SK-N-SH treated with all-trans-retinoic acid at 6 μM for 48 hours (cell line): Measurements from ENCODE around the gene LPIN1.

Experiments
- ATAC-seq: fragments of 200-7000 bp; cut with Tn5 transposase; 3 replicates; pipeline ENCODE4 v1.9.1; 2020; ENCODE audit warnings: mild to moderate bottlenecking, moderate library complexity
- ARNTL ChIP-seq: fragments of 450-650 bp; formaldehyde crosslinking; IDR thresholded peaks from 2 replicates; pipeline ENCODE4 v1.5.0; 2020; ENCODE audit warnings: low read depth, mild to moderate bottlenecking, moderate library complexity, borderline replicate concordance
- BACH2 ChIP-seq: fragments of 250-450 bp; sonication (Bioruptor Pico); IDR thresholded peaks from 2 replicates; pipeline ENCODE4 v1.9.0; 2021; ENCODE audit warnings: mild to moderate bottlenecking, borderline replicate concordance
- CREB5 ChIP-seq: fragments of 250-450 bp; sonication (Bioruptor Pico); IDR thresholded peaks from 2 replicates; pipeline ENCODE4 v1.5.1; 2020; ENCODE audit warnings: low read depth, mild to moderate bottlenecking, moderate library complexity
- CSDC2 ChIP-seq: fragments of 250-450 bp; sonication (Bioruptor Pico); IDR thresholded peaks from 2 replicates; pipeline ENCODE4 v1.5.0; 2020; ENCODE audit warnings: mild to moderate bottlenecking, moderate library complexity
- CSRNP3 ChIP-seq: fragments of 250-450 bp; sonication (Bioruptor Pico); IDR thresholded peaks from 2 replicates; pipeline ENCODE4 v1.5.1; 2021; ENCODE audit warnings: mild to moderate bottlenecking, moderate library complexity
- ESRRG ChIP-seq: fragments of 250-450 bp; sonication (Bioruptor Pico); IDR thresholded peaks from 2 replicates; pipeline ENCODE4 v1.6.1; 2021; ENCODE audit warnings: mild to moderate bottlenecking
- GLIS3 ChIP-seq: fragments of 250-450 bp; sonication (Bioruptor Pico); IDR thresholded peaks from 2 replicates; pipeline ENCODE4 v1.5.0; 2020; ENCODE audit warnings: mild to moderate bottlenecking, moderate library complexity
- OSR1 ChIP-seq: fragments of 250-450 bp; sonication (Bioruptor Pico); IDR thresholded peaks from 2 replicates; pipeline ENCODE4 v1.8.0; 2022; ENCODE audit warnings: moderate library complexity, mild to moderate bottlenecking, inconsistent platforms
- PATZ1 ChIP-seq: fragments of 250-450 bp; sonication (Bioruptor Pico); IDR thresholded peaks from 2 replicates; pipeline ENCODE4 v1.8.0; 2020; ENCODE audit warnings: mild to moderate bottlenecking, moderate library complexity, borderline replicate concordance
- POU6F1 ChIP-seq: fragments of 250-450 bp; sonication (Bioruptor Pico); IDR thresholded peaks from 2 replicates; pipeline ENCODE4 v1.8.0; 2021; ENCODE audit warnings: low read depth, mild to moderate bottlenecking, moderate library complexity, borderline replicate concordance
- PPARA ChIP-seq: fragments of 250-450 bp; sonication (Bioruptor Pico); IDR thresholded peaks from 2 replicates; pipeline ENCODE4 v1.5.0; 2020; ENCODE audit warnings: mild to moderate bottlenecking, borderline replicate concordance
- RARB ChIP-seq: fragments of 250-450 bp; sonication (Bioruptor Pico); IDR thresholded peaks from 2 replicates; pipeline ENCODE4 v1.8.0; 2021; ENCODE audit warnings: mild to moderate bottlenecking, moderate library complexity
- SNAI2 ChIP-seq: fragments of 250-450 bp; sonication (Bioruptor Pico); IDR thresholded peaks from 2 replicates; pipeline ENCODE4 v1.5.0; 2020; ENCODE audit warnings: mild to moderate bottlenecking, moderate library complexity
- TCF4 ChIP-seq: fragments of 250-450 bp; sonication (Bioruptor Pico); IDR thresholded peaks from 2 replicates; pipeline ENCODE4 v1.8.0; 2021; ENCODE audit warnings: mild to moderate bottlenecking, moderate library complexity, borderline replicate concordance
- TOX ChIP-seq: fragments of 250-450 bp; sonication (Bioruptor Pico); IDR thresholded peaks from 2 replicates; pipeline ENCODE4 v1.8.0; 2021; ENCODE audit warnings: mild to moderate bottlenecking, moderate library complexity, borderline replicate concordance
- TSHZ2 ChIP-seq: fragments of 250-450 bp; sonication (Bioruptor Pico); IDR thresholded peaks from 2 replicates; pipeline ENCODE4 v1.5.0; 2020; ENCODE audit warnings: mild to moderate bottlenecking, moderate library complexity
- ZC3H10 ChIP-seq: fragments of 250-450 bp; sonication (Bioruptor Pico); IDR thresholded peaks from 2 replicates; pipeline ENCODE4 v1.5.1; 2021; ENCODE audit warnings: mild to moderate bottlenecking, moderate library complexity
- ZFP3 ChIP-seq: fragments of 250-450 bp; sonication (Bioruptor Pico); IDR thresholded peaks from 2 replicates; pipeline ENCODE4 v1.5.0; 2020; ENCODE audit warnings: mild to moderate bottlenecking, moderate library complexity
- ZFP30 ChIP-seq: fragments of 450-650 bp; formaldehyde crosslinking; IDR thresholded peaks from 2 replicates; pipeline ENCODE4 v1.5.0; 2022; ENCODE audit warnings: mild to moderate bottlenecking, moderate library complexity
- ZNF565 ChIP-seq: fragments of 450-650 bp; formaldehyde crosslinking; conservative IDR thresholded peaks from 2 replicates; pipeline ENCODE4 v1.5.0; 2020; ENCODE audit warnings: low read depth, mild to moderate bottlenecking, moderate library complexity
- ZNF70 ChIP-seq: fragments of 450-650 bp; formaldehyde crosslinking; IDR thresholded peaks from 2 replicates; pipeline ENCODE4 v1.5.0; 2020; ENCODE audit warnings: mild to moderate bottlenecking, moderate library complexity

Gene LPIN1

GRCh38 chr2:11870584-11870983, 124.2 kb downstream of the LPIN1 start:
- no peak for TF ChIP-seq GLIS3 (CRISPR knock-in tag)
- TF ChIP-seq RARB, result no peak
- no peak for ATAC-seq

GRCh38 chr2:11871421-11871820, 125.0 kb downstream of the LPIN1 start:
- no peak for TF ChIP-seq CSRNP3 (CRISPR knock-in tag)
- TF ChIP-seq CSDC2 (CRISPR knock-in tag), result no peak
- no peak for TF ChIP-seq RARB
- no peak for TF ChIP-seq ESRRG (CRISPR knock-in tag)
- TF ChIP-seq GLIS3 (CRISPR knock-in tag), result no peak
- TF ChIP-seq ZNF565 (CRISPR knock-in tag), result no peak
- TF ChIP-seq ARNTL (CRISPR knock-in tag), result no peak
- TF ChIP-seq CREB5 (CRISPR knock-in tag), result no peak
- no peak for TF ChIP-seq ZNF70
- no peak for TF ChIP-seq ZFP30
- no peak for TF ChIP-seq TOX (CRISPR knock-in tag)
- no peak for TF ChIP-seq OSR1
- no peak for TF ChIP-seq ZC3H10 (CRISPR knock-in tag)
- TF ChIP-seq SNAI2, result no peak
- TF ChIP-seq TSHZ2, result no peak
- TF ChIP-seq TCF4 (CRISPR knock-in tag), result no peak
- ATAC-seq, result no peak

- TF ChIP-seq CREB5 (CRISPR knock-in tag), result no peak
- no peak for ATAC-seq
Measured at GRCh38 chr2:11872247-11872947, 126.0 kb downstream of the LPIN1 start.

- no peak for ATAC-seq
- TF ChIP-seq CSDC2 (CRISPR knock-in tag) (no peak), GLIS3 (CRISPR knock-in tag) (no peak), POU6F1 (CRISPR knock-in tag) (no peak), ESRRG (CRISPR knock-in tag) (no peak), TCF4 (CRISPR knock-in tag) (no peak), ZFP30 (no peak), TSHZ2 (no peak), PATZ1 (CRISPR knock-in tag) (no peak), ZNF70 (no peak), ARNTL (CRISPR knock-in tag) (no peak), BACH2 (CRISPR knock-in tag) (no peak), PPARA (CRISPR knock-in tag) (no peak), ZC3H10 (CRISPR knock-in tag) (no peak), ZFP3 (CRISPR knock-in tag) (no peak), ZNF565 (CRISPR knock-in tag) (no peak)
Measured at GRCh38 chr2:11872948-11873269, 126.5 kb downstream of the LPIN1 start.
